ENCODE measurements around the gene FERMT3.

FERMT3 gene

GRCh38 chr11:64220798-64221197 lies 14.3 kb downstream of the FERMT3 start:
- DNase-seq (ENCODE audit: low spot score), result no peak

- DNase-seq (ENCODE audit: low spot score), result no peak
These were observed 16.1 kb downstream of the FERMT3 start for GRCh38 chr11:64222651-64223000.

- DNase-seq (ENCODE audit: low spot score), result no peak
These were observed 16.6 kb downstream of the FERMT3 start for GRCh38 chr11:64223001-64223651.

- DNase-seq (ENCODE audit: low spot score), result no peak
These were observed 17.8 kb downstream of the FERMT3 start for GRCh38 chr11:64224151-64224890.

GRCh38 chr11:64224891-64225607 lies 18.5 kb downstream of the FERMT3 start:
- no peak for DNase-seq (ENCODE audit: low spot score)

- DNase-seq (ENCODE audit: low spot score), result peak; percentile 90
These were observed 19.3 kb downstream of the FERMT3 start, which contains the start of the genes NUDT22 and TRPT1 for GRCh38 chr11:64225608-64226506. Gene NUDT22 (plus strand): TSS chr11:64226274. CDS start chr11:64226653, 379 bp downstream. Gene TRPT1 (minus strand): TSS chr11:64226186. CDS start chr11:64225860, 326 bp downstream.

GRCh38 chr11:64226507-64227051 lies 20.1 kb downstream of the FERMT3 start:
- no peak for DNase-seq (ENCODE audit: low spot score)

GRCh38 chr11:64227405-64227956 lies 21.0 kb downstream of the FERMT3 start:
- DNase-seq (ENCODE audit: low spot score), result no peak

GRCh38 chr11:64229090-64229743 lies 22.7 kb downstream of the FERMT3 start:
- no peak for DNase-seq (ENCODE audit: low spot score)

- DNase-seq (ENCODE audit: low spot score), result no peak
These were observed 23.2 kb downstream of the FERMT3 start for GRCh38 chr11:64229744-64230170.

GRCh38 chr11:64230171-64230984 lies 23.9 kb downstream of the FERMT3 start, which contains the start of gene DNAJC4:
Gene DNAJC4 (plus strand): TSS chr11:64230548. CDS start chr11:64230855, 307 bp downstream.
- peak; percentile 88 for DNase-seq (ENCODE audit: low spot score)

- no peak for DNase-seq (ENCODE audit: low spot score)
These were observed 24.5 kb downstream of the FERMT3 start for GRCh38 chr11:64230985-64231365.

GRCh38 chr11:64231546-64231945 lies 25.0 kb downstream of the FERMT3 start:
- DNase-seq (ENCODE audit: low spot score), result no peak

GRCh38 chr11:64232182-64232966 lies 25.9 kb downstream of the FERMT3 start:
- DNase-seq (ENCODE audit: low spot score), result no peak

GRCh38 chr11:64232967-64233315 lies 26.4 kb downstream of the FERMT3 start:
- DNase-seq (ENCODE audit: low spot score), result no peak

GRCh38 chr11:64233913-64234586 lies 27.5 kb downstream of the FERMT3 start, which contains the start of gene VEGFB:
Gene VEGFB (plus strand): TSS chr11:64234584. CDS start chr11:64234834, 250 bp downstream.
- peak; percentile 71 for DNase-seq (ENCODE audit: low spot score)

- DNase-seq (ENCODE audit: low spot score), result peak; percentile 68
These were observed 28.3 kb downstream of the FERMT3 start for GRCh38 chr11:64234647-64235379.
